GM18873 (cell line): Measurements from ENCODE around the gene ARMC2.
"Not testable (repeated sequence)": the region's sequence is repeated elsewhere in the genome, so short reads cannot be mapped to it uniquely, and the experiment has no call there.

Experiments
- ATAC-seq: cut with Tn5 transposase; IDR thresholded peaks from one replicate; pipeline ENCODE4 v1.9.1; 2021; ENCODE audit warnings: mild to moderate bottlenecking, moderate library complexity, moderate number of reproducible peaks; ENCODE audit not compliant: unreplicated experiment, low FRiP score

Gene ARMC2

GRCh38 chr6:108914235-108915022 is 66.2 kb downstream of the ARMC2 start:
- ATAC-seq: no peak

- no peak for ATAC-seq
These were observed 67.0 kb downstream of the ARMC2 start for GRCh38 chr6:108915258-108915657.

DNA sequence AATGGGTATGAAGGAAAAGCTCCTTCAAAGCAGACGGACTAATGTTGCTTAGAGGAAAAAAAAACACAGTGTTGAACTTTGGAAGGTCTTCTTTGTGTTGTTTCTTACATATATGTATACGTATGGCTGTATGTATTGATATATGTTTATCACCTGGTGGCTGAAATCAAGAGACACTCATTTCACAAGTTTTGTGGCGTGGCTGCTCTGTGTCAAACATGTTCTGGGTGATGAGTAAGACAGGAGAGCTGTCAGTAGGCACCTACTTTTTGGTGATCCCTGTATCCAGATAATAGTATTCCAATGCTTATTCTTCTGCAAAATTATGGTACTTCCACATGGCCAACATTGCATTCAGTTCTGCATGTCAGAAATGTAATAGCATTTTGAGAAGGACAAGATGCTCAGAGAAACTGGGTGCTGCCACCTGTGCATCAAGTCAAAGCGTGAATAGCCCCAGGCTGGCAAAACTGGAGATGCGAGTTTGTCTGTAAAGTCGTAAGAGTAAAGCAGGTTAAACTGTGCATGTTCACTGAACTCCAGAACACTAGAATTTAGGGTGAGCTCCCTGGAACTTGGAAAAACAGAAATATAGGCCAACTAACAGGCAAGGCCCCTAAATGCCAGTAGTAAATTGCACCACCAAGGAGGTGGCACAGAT is 67.9 kb downstream of the ARMC2 start:
- no peak for ATAC-seq

DNA sequence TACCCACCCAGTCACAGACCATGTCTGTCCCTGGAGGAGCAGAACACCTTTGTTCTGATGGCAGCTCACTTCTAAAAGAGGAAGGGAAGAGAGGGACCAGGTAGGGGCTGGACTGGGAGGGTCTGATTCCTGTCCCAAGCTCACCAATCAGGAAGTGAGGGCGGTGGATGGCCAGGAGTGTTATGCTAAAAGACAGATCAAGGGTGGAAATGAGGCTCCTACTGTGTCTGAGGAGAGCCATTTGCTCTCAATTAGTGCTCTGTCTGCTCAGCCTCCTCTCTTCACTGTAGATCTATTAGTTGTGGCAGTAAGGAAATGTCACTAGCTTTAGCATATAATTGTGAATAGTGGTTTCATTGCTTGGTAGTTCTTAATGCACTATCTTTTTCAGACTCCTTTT is 72.5 kb downstream of the ARMC2 start:
- ATAC-seq: no peak

GRCh38 chr6:108921547-108922361 is 73.5 kb downstream of the ARMC2 start:
- no peak for ATAC-seq

GRCh38 chr6:108922499-108922898 is 74.3 kb downstream of the ARMC2 start:
- ATAC-seq: no peak

GRCh38 chr6:108927927-108928326 is 79.7 kb downstream of the ARMC2 start:
- ATAC-seq: no peak

DNA sequence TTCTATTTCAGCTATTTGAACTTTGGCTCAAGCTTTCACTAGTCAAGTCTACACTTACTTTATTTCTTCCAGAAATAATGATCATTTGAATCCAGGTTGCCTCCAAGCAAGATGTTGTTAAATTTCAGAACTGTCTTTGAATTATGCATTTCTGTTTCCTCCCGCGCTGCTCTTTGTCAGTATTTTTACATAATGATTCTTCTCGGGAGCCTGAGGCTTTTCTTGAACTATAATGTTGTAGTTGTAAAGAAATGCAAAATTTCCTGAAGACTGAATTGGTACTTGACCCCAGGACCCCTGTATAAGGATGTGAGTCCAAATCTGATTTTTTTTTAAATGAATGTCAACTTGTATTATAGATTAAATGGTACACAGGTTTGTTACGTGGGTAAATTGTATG is 80.4 kb downstream of the ARMC2 start:
- ATAC-seq: no peak

GRCh38 chr6:108931090-108931489 is 82.9 kb downstream of the ARMC2 start:
- not testable (repeated sequence) for ATAC-seq

GRCh38 chr6:108937170-108937569 is 88.9 kb downstream of the ARMC2 start:
- ATAC-seq: no peak

DNA sequence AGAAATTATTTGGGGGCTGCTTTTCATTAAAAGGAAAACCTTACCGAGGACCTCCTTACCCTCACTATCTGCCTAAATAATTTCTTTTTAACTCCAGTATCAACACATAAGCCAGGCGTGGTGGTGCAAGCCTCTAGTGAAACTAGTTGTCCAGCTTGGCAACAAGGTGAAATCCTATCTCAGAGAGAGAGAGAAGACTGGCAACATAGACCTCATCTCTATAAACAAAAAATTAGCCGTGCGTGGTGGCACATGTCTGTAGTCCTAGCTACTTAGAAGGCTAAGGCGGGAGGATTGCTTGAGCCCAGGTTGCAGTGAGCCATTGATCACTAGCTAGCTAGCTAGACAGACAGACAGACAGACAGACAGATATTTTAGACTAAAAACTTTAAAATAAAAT is 92.5 kb downstream of the ARMC2 start:
- ATAC-seq: no peak

DNA sequence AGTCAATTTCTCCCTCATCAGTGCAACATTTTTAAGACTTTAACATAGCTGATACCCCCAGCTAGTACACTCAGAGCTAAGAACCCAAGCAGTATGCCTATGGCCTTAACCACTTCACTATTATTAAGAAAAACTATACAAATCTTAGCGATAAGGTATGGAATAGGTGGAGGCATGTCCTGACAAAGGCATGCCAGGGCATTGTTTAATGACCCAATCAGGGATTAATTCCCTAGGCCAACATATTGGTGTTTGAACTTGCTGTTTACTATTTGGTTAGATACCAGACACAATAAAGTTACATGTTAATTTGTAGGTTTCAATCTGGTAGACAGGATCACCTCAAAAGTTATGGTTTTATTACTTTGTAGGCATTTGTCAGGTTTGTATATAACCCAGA is 93.1 kb downstream of the ARMC2 start:
- ATAC-seq: no peak

DNA sequence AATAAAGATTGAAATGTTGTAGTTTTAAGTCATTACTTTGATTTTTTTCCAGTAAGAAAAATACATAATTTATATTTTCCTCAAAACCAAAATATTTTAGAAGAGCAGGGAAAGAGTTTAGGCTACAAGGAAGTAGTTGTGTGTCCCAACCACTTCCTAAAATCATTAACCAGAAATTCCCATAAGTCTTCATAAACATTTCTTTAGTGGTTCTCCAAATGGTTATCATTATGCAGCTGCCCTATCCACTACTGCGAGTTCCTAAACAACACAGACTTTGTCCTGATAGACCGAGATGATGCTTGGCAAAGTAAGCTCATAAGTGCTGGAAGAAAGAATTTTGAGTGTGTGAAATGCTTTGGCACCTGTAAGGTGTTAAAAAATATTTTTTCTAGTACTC is 93.6 kb downstream of the ARMC2 start:
- no peak for ATAC-seq

GRCh38 chr6:108942556-108943492 is 94.6 kb downstream of the ARMC2 start:
- ATAC-seq: no peak

- no peak for ATAC-seq
These were observed 95.8 kb downstream of the ARMC2 start for GRCh38 chr6:108944071-108944470.

DNA sequence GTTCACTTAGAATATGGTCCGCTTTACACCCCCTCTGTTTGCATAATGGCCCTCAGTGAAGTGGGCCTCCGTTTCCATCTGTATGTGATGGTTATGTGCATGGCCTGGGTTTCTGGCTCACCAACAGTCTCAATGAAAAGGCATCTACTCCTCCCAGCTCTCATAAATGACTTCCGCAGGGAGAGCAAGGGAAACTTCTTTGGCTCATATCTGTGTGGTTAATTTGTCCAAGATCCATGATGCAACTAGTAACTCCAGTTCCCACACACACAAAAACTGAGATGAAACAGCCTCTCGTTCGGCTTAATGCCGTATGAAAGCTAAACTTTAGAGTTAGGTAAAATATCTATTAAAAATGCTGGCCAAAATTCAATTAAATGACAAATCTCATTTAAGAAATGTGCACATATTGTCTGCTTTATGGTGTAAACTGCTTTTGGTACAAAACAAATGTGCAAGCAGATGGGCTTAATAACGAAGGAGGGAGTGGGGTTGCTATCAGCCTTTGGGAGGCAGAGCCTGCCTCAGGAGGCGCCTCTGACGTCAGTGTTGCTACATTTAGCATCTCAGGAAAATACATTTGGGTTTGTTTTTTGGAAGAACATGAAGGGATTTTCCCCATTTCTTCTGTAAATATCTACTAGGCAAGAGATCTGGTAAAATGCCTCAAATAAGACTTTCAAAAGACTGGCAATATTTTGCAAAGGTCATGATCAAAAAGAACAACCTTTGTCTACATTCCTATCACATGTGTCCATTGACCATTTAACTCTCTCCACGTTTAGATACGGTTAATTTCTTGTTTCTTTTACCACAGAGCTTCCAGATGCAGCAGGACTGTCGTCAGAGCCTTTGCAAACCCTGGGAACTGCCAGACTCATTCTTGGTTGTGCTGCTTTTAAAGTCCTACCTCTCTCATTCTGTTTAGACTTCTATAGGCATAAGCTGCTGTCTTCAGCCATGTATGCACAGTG is 96.8 kb downstream of the ARMC2 start:
- ATAC-seq: no peak

GRCh38 chr6:108945681-108946159 is 97.5 kb downstream of the ARMC2 start:
- no peak for ATAC-seq

DNA sequence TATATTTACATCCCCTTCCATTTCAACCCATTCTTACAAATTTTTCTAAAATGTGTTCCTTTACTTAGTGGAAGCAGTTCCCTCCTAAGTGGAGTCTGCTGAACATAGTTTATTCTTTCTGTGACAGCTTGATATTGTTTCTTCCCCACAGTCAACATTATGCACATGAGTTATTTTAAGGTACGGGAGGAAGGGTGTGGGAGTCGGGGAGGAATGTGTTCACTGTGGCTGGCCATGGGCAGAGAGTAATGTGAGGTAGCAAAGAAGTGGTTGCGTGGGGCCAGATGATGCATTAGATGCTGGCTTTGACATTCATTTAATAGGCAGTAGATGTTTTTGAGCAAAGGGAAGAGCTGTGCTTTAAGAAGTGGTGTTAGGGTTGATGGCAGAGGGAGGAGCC is 98.5 kb downstream of the ARMC2 start:
- ATAC-seq: no peak
